ENCODE measurements around the gene SERP2. TPM values are rescaled to one million over a fixed set of nuclear protein-coding genes. Genes with fewer than 3 reads are reported as not detected.

The SERP2 gene
- total and polyA plus RNA-seq, 2 of the 13 experiments (the other 11 are each of a cell fraction or from before 2014, with no cell fraction given), result not detected

DNA sequence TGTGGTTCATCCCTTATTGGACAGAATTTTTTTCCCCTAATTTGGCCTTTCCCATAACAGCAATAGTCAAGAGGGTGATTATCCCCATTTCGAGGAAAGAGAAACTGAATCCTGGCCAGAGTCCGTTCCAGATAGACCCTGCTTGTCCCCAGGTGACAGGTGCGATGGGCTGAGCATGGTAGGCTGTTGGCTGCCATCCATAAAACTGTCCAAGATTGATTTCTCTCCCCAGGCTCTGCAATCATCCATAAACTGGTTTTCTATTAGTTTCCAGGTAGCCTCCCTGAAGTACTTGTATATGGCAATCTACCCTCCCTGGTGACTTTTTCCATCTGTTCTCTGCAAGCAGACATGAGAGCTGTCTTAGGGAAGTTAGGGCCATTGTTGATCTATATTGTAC lies 25.4 kb downstream of the SERP2 start (continued):
- no peak for TF ChIP-seq HCFC1 (IDR thresholded peaks at IDR 0.05; ENCODE audit: low read depth, low read length)

DNA sequence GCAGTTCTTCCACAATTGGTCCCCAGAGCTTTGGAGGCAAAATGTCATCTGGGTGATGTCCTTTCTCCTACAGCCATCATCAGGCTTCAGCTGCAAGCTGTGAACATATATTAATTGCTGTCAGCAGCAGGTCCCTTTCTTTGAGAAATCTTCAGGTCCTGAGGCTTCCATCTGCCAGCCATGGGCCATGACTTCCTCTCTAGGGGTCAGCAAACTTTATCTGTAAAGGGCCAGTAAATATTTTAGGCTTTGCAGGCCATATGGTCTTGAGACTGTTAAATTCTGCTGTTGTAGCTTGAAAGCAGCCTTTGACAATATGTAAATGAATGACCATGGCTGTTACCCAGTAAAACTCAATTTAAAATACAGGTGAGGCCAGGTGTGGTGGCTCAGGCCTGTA lies 27.1 kb downstream of the SERP2 start:
- no peak overlapping the region for H3K9ac ChIP-seq (ENCODE audit: insufficient read depth, low read depth, low read length)
- POLR2A ChIA-PET, result interaction anchor here (1.4 kb wide), 1 partner anchor 35 kb away, joined by 5 read pairs; no protein-coding TSS in a partner anchor
- TF ChIP-seq, protein P1, sequence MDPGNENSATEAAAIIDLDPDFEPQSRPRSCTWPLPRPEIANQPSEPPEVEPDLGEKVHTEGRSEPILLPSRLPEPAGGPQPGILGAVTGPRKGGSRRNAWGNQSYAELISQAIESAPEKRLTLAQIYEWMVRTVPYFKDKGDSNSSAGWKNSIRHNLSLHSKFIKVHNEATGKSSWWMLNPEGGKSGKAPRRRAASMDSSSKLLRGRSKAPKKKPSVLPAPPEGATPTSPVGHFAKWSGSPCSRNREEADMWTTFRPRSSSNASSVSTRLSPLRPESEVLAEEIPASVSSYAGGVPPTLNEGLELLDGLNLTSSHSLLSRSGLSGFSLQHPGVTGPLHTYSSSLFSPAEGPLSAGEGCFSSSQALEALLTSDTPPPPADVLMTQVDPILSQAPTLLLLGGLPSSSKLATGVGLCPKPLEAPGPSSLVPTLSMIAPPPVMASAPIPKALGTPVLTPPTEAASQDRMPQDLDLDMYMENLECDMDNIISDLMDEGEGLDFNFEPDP (CRISPR knock-in tag; conservative IDR thresholded peaks at IDR 0.05), result no peak
- TF ChIP-seq ZNF207 (IDR thresholded peaks at IDR 0.05; ENCODE audit: borderline replicate concordance) (no peak), RBM39 (IDR thresholded peaks at IDR 0.05; ENCODE audit: low read depth, low read length, poor library complexity, severe bottlenecking) (no peak), GABPA (IDR thresholded peaks at IDR 0.05; ENCODE audit: low read depth, low read length) (no peak), GABPA (CRISPR knock-in tag; IDR thresholded peaks at IDR 0.05; ENCODE audit: low read depth) (no peak), ZMYM3 (CRISPR knock-in tag; IDR thresholded peaks at IDR 0.05) (no peak)
- TF ChIP-seq, protein P2, sequence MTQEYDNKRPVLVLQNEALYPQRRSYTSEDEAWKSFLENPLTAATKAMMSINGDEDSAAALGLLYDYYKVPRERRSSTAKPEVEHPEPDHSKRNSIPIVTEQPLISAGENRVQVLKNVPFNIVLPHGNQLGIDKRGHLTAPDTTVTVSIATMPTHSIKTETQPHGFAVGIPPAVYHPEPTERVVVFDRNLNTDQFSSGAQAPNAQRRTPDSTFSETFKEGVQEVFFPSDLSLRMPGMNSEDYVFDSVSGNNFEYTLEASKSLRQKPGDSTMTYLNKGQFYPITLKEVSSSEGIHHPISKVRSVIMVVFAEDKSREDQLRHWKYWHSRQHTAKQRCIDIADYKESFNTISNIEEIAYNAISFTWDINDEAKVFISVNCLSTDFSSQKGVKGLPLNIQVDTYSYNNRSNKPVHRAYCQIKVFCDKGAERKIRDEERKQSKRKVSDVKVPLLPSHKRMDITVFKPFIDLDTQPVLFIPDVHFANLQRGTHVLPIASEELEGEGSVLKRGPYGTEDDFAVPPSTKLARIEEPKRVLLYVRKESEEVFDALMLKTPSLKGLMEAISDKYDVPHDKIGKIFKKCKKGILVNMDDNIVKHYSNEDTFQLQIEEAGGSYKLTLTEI (CRISPR knock-in tag; conservative IDR thresholded peaks at IDR 0.05), result no peak
- H4K20me1 ChIP-seq (ENCODE audit: insufficient read depth, low read length), result no peaks in the 10 kb centered on the region
- BruUV-seq (replicated peaks), result no TSS peak
- no peaks in the 10 kb centered on the region for H3K9me3 ChIP-seq (ENCODE audit: low read length)
- CTCF ChIA-PET (ENCODE audit: low intra/inter-chr PET ratio, low total read pairs), result no interaction called here
- no peaks in the 10 kb centered on the region; a peak in 1 of 5 replicates for H3K27me3 ChIP-seq (ENCODE audit: control insufficient read depth in 1 of 2, insufficient read depth in 2 of 2, low read length in 2 of 2)
- H2AFZ ChIP-seq (ENCODE audit: low read length), result no peak overlapping the region
- H3K27ac ChIP-seq (ENCODE audit: extremely low read length, insufficient read depth, low read length), result no peak overlapping the region
- H3K36me3 ChIP-seq (replicated peaks in 1 of 2; ENCODE audit: control insufficient read depth in 1 of 2, insufficient read depth in 2 of 2, low read length in 2 of 2), result no peaks in the 10 kb centered on the region
- ATAC-seq (no peak), DNase-seq (ENCODE audit: low spot score) (no peak), FAIRE-seq (no peak)
- no peaks in the 10 kb centered on the region for H3K79me2 ChIP-seq (ENCODE audit: insufficient read depth, low read length)
- peaks cover 47% of the 10 kb centered on the region for H3K4me1 ChIP-seq (ENCODE audit: insufficient read depth, low read length)
- intact Hi-C loops (cut with micrococcal nuclease; ENCODE audit: unreplicated experiment) (loop anchor here (5.0 kb wide), 1 partner anchor 33 kb away; no protein-coding TSS in a partner anchor), in situ Hi-C loops (cut with HindIII; ENCODE audit: extremely low pct_ligation_motif_present, low pct_unique_long_range_greater_than_20kb) (no loop called here)
- no peak overlapping the region for H3K4me3 ChIP-seq (replicated peaks in 1 of 3; ENCODE audit: insufficient read depth in 1 of 3, low read depth in 2 of 3, low read length in 3 of 3)
- no peak overlapping the region for H3K4me2 ChIP-seq (ENCODE audit: low read depth, low read length)

Data from HepG2 (cell line).